Measurements from ENCODE around the gene HLA-E. TPM values are rescaled to one million over a fixed set of nuclear protein-coding genes. Genes with fewer than 3 reads are reported as not detected.
"Not testable (repeated sequence)": the region's sequence is repeated elsewhere in the genome, so short reads cannot be mapped to it uniquely, and the experiment has no call there.

Gene HLA-E
- total and polyA plus RNA-seq, 2 donors (not counting 3 experiments of a cell fraction or from before 2014, with no cell fraction given), result 271 to 298 TPM

- DNase-seq (ENCODE audit: low read depth, low spot score), result peak; percentile 27
- Histone ChIP-seq H3K9me1 (replicated peaks; ENCODE audit: control insufficient read depth, extremely low read depth, insufficient read depth, low read length) (no peaks in the 10 kb centered on the region), H3K9me3 (replicated peaks; ENCODE audit: control insufficient read depth, insufficient read depth, low read length) (no peaks in the 10 kb centered on the region), H3K4me1 (ENCODE audit: control insufficient read depth, extremely low read depth, insufficient read depth, low read length) (peaks cover 43% of the 10 kb centered on the region), H3K27ac (ENCODE audit: insufficient read depth, low read depth, low read length) (no peak overlapping the region), H3K4me3 (replicated peaks in 1 of 3; ENCODE audit: insufficient read depth in 1 of 3, low read depth in 1 of 3, low read length in 3 of 3) (no peak overlapping the region), H3K4me2 (ENCODE audit: insufficient read depth, low read length) (no peak overlapping the region), H2AFZ (ENCODE audit: low read depth, low read length) (no peak overlapping the region), H3K9ac (replicated peaks; ENCODE audit: extremely low read depth, insufficient read depth, low read length) (no peak overlapping the region), H3K36me3 (ENCODE audit: control insufficient read depth in 2 of 2, extremely low read depth in 1 of 2, insufficient read depth in 2 of 2, low read length in 2 of 2) (peaks cover 23 to 30% of the 10 kb centered on the region in 2 experiments), H3K79me2 (ENCODE audit: control insufficient read depth, insufficient read depth, low read length) (peaks cover 32% of the 10 kb centered on the region), H3K27me3 (ENCODE audit: control insufficient read depth in 2 of 2, insufficient read depth in 2 of 2, low read length in 2 of 2) (no peaks in the 10 kb centered on the region), H4K20me1 (replicated peaks; ENCODE audit: control insufficient read depth, extremely low read depth, insufficient read depth, low read length) (peaks cover 4% of the 10 kb centered on the region)
- dilution Hi-C loops (cut with MboI; ENCODE audit: extremely low pct_ligation_motif_present, low sequenced_read_pairs) (no loop called here), intact Hi-C loops (cut with micrococcal nuclease) (no loop called here)
- ChIA-PET CTCF (interaction anchor here (1.2 to 8.3 kb wide), 5 partner anchors 10 to 49 kb away, joined by 4 to 134 read pairs (median 5); no protein-coding TSS in a partner anchor), POLR2A (no interaction called here)
- TF ChIP-seq MYC (IDR thresholded peaks at IDR 0.05; ENCODE audit: low read depth, low read length) (no peak), POLR2AphosphoS5 (IDR thresholded peaks at IDR 0.05; ENCODE audit: insufficient read depth, low read depth, low read length) (no peak), MAX (IDR thresholded peaks at IDR 0.05; ENCODE audit: insufficient read depth, insufficient read length) (no peak), FOS (IDR thresholded peaks at IDR 0.05; ENCODE audit: borderline replicate concordance, insufficient read depth, low read length) (no peak), JUN (IDR thresholded peaks at IDR 0.05; ENCODE audit: borderline replicate concordance, insufficient read depth, insufficient read length, low read depth) (no peak), GATA2 (IDR thresholded peaks at IDR 0.05; ENCODE audit: insufficient read depth, insufficient read length, low read depth, low read length) (no peak), EZH2 (IDR thresholded peaks at IDR 0.05; ENCODE audit: borderline replicate concordance, low read depth, low read length, severe bottlenecking) (no peak), POLR2A (IDR thresholded peaks at IDR 0.05; ENCODE audit: low read depth, low read length) (no peak), CTCF (IDR thresholded peaks at IDR 0.05; ENCODE audit: extremely low read depth in 1 of 2, insufficient read depth in 1 of 2, low read depth in 1 of 2, low read length in 2 of 2) (no peak)
- FAIRE-seq, result no peak
- no TSS peak for BruUV-seq (replicated peaks)
Observed at GRCh38 chr6:30494291-30494861, 5.1 kb downstream of the HLA-E start.

GRCh38 chr6:30495060-30495459, 5.8 kb downstream of the HLA-E start:
- FAIRE-seq; H3K27me3 ChIP-seq (ENCODE audit: control insufficient read depth in 2 of 2, insufficient read depth in 2 of 2, low read length in 2 of 2); intact Hi-C loops (cut with micrococcal nuclease); H3K9me3 ChIP-seq (replicated peaks; ENCODE audit: control insufficient read depth, insufficient read depth, low read length); BruUV-seq (replicated peaks); H2AFZ ChIP-seq (ENCODE audit: low read depth, low read length); DNase-seq (ENCODE audit: low read depth, low spot score); H3K9ac ChIP-seq (replicated peaks; ENCODE audit: extremely low read depth, insufficient read depth, low read length); H3K9me1 ChIP-seq (replicated peaks; ENCODE audit: control insufficient read depth, extremely low read depth, insufficient read depth, low read length); dilution Hi-C loops (cut with MboI; ENCODE audit: extremely low pct_ligation_motif_present, low sequenced_read_pairs); POLR2A ChIA-PET; H4K20me1 ChIP-seq (replicated peaks; ENCODE audit: control insufficient read depth, extremely low read depth, insufficient read depth, low read length); H3K4me2 ChIP-seq (ENCODE audit: insufficient read depth, low read length); H3K4me3 ChIP-seq (replicated peaks in 1 of 3; ENCODE audit: insufficient read depth in 1 of 3, low read depth in 1 of 3, low read length in 3 of 3): not testable (repeated sequence)
- H3K4me1 ChIP-seq (ENCODE audit: control insufficient read depth, extremely low read depth, insufficient read depth, low read length), result peaks cover 43% of the 10 kb centered on the region
- H3K36me3 ChIP-seq (ENCODE audit: control insufficient read depth in 2 of 2, extremely low read depth in 1 of 2, insufficient read depth in 2 of 2, low read length in 2 of 2), result peaks cover 23 to 30% of the 10 kb centered on the region in 2 experiments
- peaks cover 26% of the 10 kb centered on the region for H3K79me2 ChIP-seq (ENCODE audit: control insufficient read depth, insufficient read depth, low read length)
- H3K27ac ChIP-seq (ENCODE audit: insufficient read depth, low read depth, low read length), result peak overlapping the region; percentile 85
- CTCF ChIA-PET, result interaction anchor here (2.7 to 8.3 kb wide), 2 partner anchors 37 to 48 kb away, joined by 73 to 134 read pairs; no protein-coding TSS in a partner anchor
